Keratinocyte (primary cell): Measurements from ENCODE around the gene PLEKHN1.

ENCODE experiments used
- EZH2 ChIP-seq: IDR thresholded peaks from one replicate; pipeline ENCODE4 v1.6.1; 2012; ENCODE audit warnings: inconsistent platforms, mild to moderate bottlenecking, low read length, moderate library complexity
- TF ChIP-seq, protein P1 (sequence below), 3 experiments: IDR thresholded peaks in 1 of 3; conservative IDR thresholded peaks in 1 of 3; optimal IDR thresholded peaks in 1 of 3; 2 replicates in 2 of 3; 3 replicates in 1 of 3; pipeline versions ENCODE3 to v1.5.1; 2011; ENCODE audit warnings: low read length in 3 of 3, mild to moderate bottlenecking in 3 of 3, moderate library complexity in 2 of 3, control low read depth in 1 of 3, inconsistent platforms in 1 of 3; ENCODE audit not compliant: insufficient read depth in 2 of 3; ENCODE audit errors: extremely low read depth in 1 of 3

DNA sequence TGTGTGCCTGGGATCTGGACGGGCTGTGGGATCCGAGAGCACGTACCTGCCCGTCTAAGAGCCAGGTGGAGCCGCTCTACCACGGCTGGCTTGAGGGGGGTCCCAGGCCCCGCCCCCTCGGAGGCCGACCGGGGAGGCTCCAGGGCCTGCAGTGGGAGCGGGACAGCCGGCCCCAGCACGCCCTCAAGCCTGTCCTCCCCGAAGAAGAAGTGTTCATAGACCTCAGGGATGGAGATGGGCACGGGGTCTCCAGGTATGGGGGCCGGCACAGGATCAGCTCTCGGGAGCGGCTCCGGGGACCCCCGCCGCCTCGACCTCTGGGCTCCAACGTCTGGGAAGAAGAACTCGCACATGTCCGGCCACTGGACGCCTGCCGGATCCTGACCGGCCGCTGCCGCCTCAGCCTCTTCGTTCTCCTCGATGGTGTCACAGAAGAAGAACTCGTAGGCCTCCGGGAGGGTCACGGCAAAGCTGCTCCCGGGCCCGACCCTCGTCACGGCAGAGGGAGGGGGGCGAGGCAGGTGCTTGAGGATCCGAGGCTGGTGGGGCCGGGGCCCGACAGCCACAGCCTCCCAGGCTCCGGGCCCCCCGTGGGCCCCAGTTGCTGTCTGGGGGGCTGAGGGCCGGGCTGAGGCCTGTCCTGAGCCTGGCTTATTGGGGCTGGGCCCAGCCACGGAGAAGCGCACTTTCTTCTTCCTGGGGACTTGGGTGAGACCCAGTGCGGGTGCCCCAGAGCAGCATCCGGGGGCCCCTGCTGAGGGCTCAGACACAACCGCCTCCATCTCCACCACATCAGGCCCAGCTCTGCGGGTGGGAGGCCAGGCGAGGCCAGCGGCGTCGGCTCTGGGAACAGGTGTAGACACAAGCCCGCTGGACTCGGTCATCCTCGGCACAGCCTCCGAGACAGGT is 12.8 kb downstream of the PLEKHN1 start:
- no peak for TF ChIP-seq EZH2
- TF ChIP-seq, protein P1, sequence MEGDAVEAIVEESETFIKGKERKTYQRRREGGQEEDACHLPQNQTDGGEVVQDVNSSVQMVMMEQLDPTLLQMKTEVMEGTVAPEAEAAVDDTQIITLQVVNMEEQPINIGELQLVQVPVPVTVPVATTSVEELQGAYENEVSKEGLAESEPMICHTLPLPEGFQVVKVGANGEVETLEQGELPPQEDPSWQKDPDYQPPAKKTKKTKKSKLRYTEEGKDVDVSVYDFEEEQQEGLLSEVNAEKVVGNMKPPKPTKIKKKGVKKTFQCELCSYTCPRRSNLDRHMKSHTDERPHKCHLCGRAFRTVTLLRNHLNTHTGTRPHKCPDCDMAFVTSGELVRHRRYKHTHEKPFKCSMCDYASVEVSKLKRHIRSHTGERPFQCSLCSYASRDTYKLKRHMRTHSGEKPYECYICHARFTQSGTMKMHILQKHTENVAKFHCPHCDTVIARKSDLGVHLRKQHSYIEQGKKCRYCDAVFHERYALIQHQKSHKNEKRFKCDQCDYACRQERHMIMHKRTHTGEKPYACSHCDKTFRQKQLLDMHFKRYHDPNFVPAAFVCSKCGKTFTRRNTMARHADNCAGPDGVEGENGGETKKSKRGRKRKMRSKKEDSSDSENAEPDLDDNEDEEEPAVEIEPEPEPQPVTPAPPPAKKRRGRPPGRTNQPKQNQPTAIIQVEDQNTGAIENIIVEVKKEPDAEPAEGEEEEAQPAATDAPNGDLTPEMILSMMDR (optimal IDR thresholded peaks at IDR 0.05 in 1 of 3, IDR thresholded peaks at IDR 0.05 in 1 of 3, conservative IDR thresholded peaks at IDR 0.05 in 1 of 3; ENCODE audit: extremely low read depth in 1 of 3, insufficient read depth in 2 of 3, low read length in 3 of 3): no peak
